ENCODE measurements around the gene ZNF592.

ZNF592 gene

DNA sequence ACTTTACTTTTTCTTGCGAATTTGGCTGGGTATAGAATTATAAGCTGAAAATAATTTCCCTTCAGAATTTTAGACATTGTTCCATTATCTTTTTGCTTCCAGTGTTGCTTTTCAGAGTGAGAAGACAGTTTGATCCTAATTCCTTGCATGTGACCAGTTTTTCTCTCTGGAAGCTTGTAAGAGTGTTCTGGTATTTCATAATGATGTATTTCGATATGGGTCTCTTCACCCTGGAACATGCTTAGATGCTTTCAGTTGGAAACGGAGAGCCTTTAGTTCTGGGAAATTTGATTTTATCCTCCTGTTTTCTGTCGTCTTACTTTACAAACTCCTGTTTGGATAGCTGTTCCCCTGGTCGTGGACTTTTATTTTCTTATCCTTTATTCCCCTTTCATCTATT, 82.6 kb downstream of the ZNF592 start:
- DNase-seq, result no peak

DNA sequence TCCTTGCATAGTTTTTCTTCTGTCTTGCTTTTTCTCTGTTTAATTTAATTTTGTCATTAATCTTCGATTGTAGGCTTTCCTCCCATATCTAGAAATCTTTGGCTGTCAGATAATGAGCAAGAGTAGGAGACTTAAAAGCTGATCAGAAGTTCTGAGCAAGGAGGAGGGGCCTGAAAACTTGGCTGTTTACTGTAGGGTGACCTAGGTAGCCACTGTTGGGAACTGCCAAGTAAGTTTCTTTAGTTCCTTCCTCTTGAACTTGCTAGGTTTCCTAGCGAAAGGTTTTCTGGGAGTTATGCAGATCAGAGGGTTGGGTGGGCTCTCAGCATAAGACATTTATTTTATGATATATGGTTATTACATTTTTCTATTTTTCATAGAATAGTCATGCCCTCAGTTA, 83.2 kb downstream of the ZNF592 start:
- DNase-seq, result no peak

DNA sequence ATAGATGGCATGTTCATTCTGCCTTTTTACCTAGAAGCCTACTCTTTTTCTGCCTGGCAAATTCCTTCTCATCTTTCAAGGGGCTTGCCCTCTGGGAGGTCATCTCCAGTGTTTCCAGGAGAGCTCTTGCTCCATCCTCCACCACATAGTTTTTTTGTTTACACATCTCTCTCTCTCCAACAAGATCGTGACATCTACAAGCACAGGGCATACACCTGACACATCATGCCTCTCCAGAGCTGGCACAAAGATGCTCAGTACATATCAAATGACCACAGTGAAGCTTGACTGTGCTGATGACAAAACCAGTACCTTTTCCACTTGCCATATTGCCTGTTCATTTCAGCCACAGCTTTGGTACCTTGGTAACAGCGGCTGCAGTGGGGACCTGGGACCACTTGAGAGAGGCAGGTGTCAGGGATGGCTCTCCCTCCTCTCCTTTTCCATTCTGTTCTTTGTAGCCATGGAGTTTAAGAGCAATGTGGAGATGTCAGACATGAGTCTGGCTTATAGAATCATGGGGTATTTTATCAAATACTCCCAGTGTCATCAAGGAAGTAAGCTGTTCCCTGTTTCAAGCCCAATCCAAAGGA, 84.2 kb downstream of the ZNF592 start:
- DNase-seq, result no peak

GRCh38 chr15:84833447-84834228, 85.2 kb downstream of the ZNF592 start:
- DNase-seq, result no peak

GRCh38 chr15:84834229-84834955, 86.0 kb downstream of the ZNF592 start:
- DNase-seq, result no peak

GRCh38 chr15:84834969-84835368, 86.6 kb downstream of the ZNF592 start:
- DNase-seq, result no peak

DNA sequence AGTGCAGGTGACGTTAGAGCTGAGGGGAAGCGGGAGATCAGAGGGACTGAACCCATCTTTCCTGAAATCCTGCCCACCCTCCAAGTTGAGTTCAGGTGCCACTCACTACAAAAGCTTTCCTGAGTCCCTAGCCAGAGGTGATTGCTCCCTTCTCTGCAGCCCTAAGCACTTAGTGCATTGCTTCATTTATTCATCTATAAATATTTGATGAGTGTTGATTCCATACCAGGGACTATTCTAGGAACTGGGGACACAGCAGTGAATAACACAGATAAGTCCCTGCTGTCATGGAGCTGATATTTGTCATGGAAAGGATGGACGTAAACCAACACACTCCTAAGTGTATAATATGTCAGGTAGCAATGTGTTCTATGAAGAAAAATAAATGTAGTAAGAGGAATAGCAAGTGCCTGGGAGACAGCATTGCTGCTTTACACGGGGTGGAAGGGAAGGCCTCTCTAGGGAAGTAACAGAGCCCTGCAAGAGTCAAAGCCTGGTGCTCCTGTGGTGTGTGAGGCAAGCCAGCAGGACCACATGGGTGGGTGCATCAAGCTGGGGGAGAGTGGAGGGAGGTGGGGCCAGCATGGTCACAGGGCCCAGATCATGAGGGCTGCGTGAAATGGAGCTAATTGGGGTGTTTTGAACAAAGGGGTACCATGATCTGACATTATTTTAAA, 87.4 kb downstream of the ZNF592 start:
- DNase-seq, result no peak

DNA sequence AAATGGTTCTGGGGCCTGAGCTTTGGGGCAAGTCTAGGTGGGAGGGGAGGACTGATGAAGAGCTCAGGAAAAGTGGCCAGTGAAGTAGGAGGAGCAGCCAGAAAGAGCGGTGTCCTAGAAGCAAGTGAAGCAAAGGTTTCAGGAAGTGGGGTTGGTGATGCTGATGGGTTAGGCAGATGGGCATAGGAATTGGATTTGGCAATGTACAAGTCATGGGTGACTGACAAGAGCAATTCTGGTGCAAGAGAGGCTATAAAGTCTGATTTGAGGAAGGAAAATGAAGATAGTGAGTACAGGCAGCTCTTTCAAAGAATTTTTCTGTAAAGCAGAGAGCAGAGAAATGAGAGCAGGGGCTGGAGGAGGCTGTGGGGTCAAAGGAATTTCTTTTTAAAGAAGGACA, 88.5 kb downstream of the ZNF592 start:
- no peak for DNase-seq

GRCh38 chr15:84839714-84840113, 91.3 kb downstream of the ZNF592 start:
- DNase-seq, result no peak

GRCh38 chr15:84840255-84840654, 91.9 kb downstream of the ZNF592 start:
- no peak for DNase-seq

DNA sequence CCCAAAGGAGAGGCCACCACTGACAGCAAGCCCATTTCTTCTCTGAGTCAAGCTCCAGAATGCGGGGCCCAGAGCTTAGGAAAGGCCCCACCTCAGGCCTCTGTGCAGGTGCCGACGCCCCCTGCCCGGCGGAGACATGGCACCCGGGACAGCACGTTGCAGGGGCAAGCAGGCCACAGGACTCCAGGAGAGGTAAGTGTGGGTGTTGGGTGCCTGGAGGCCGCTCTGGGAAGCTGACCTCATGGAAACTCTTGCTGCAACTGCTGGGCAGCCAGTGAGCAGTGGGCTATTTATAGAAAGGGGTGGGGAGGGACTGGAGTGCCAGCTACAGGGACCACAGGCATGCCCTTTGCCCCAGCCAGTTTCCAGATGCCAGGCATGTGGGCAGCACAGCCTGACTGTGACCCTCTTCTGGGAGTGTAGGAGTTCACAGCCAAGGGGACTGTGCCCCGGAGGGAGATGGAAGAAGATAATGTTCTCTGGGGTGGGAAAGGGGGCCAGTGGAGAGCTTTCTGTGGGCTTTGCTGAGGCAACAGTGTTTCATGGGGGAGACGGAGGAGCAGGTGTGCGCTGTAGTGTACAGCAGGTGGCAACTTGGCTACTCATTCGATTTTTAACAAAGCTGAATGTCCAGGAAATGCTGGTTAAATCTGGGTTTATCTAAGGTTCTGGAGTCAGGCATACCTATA, 92.5 kb downstream of the ZNF592 start:
- no peak for DNase-seq

GRCh38 chr15:84842781-84843180, 94.4 kb downstream of the ZNF592 start:
- DNase-seq, result no peak

- no peak for DNase-seq
These were observed 96.6 kb downstream of the ZNF592 start for GRCh38 chr15:84844964-84845363.

DNA sequence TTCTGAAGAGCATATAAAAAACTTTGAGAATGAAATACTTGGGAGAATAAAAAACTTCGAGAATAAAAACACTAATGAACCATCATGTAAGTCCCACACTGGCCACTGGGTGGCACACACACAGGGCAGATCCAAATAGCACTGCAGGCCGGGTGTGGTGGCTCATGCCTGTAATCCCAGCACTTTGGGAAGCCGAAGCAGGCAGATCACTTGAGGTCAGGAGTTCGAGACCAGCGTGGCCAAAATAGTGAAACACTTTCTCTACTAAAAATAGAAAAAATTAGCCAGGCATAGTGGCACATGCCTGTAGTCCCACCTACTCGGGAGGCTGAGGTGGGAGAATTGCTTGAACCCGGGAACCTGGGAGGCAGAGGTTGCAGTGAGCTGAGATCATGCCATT, 97.2 kb downstream of the ZNF592 start:
- DNase-seq, result peak; percentile 43

DNA sequence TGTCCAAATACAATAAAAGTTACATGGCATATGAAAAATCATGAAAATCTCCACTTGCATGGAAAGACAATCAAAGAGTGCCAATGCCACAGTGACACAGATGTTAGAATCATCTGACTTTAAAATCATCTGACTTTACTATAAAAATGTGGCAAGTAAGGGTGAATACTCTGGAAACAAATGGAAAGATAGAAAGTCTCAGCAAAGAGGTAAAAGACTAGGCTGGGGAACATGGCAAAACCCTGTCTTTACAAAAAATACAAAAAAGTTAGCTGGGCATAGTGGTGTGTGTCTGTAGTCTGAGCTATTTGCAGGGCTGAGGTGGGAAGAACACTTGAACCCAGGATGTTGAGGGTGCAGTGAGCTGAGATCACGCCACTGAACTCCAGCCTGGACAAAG, 97.9 kb downstream of the ZNF592 start:
- DNase-seq, result no peak

DNA sequence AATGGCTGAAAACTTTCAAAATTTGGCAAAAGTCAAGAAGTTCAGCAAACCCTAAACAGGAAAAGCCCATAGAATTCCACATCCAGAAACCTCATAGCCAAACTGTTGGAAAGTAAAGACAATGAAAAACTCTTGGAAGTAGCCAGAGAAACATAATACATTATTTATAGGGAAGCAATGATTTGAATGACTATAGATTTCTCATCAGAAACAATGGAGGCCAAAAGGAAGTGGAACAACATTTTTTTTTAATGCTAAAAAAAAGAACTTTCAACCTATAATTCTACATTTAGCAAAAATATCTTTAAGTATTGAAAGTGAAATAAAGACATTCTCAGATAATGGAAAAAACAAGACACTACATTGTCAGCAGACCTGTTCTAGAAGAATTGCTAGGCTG, 99.0 kb downstream of the ZNF592 start:
- no peak for DNase-seq

DNA sequence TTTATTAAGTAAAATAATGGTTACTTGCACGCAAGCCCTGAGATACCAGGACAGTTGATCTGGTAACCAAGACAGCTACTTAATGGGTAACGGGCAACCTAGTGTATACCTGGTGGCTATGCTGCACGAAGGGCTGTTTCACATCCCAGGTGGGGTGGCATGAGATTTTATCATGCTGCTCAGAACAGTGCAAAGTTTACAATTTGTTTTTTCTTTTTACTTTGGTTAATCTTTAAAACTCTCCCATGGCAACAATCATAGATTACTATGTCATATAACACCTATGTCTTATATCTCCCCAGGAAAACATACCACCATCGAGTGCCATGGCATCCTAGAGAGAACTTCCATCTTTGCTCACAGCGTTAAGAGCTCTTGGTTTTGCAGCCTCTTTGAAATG, 103.8 kb downstream of the ZNF592 start:
- no peak for DNase-seq

- no peak for DNase-seq
These were observed 106.7 kb downstream of the ZNF592 start for GRCh38 chr15:84855136-84855535.

DNA sequence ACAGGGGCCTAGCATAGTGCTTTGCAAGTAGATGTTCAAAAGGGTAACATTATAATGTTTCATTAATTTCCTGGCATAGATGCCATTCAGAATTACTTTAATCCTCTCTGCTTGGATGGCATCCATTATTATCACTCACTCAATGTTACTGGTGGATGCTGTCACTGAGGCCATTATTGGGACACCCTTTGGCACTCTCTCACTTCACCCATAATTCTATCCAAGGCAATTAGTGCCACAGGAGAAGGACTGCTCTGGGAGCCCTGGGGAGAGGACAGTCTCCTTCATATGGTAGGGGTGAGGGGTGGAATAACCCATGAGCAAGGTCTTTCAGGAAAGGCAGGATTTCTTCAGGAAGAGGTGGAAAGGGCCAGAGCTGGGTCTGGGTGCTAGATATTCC, 107.4 kb downstream of the ZNF592 start:
- no peak for DNase-seq

Measured in activated CD4-positive, alpha-beta T cell treated with anti-CD3 and anti-CD28 coated beads, Interleukin-2, amount 50 U/mL, for 1 hour (primary cell).